Gastrocnemius medialis (tissue), 4 donors: ENCODE measurements around the gene TMEM50B. TPM values are rescaled to one million over a fixed set of nuclear protein-coding genes. Genes with fewer than 3 reads are reported as not detected.

ENCODE experiments used
- ATAC-seq, 2 donors: fragments of 150-250 bp; one replicate each; pipeline ENCODE4 v1.9.1; 2016
- DNase-seq, 2 donors: peaks; one replicate each; pipeline ENCODE4 v3.0.0-alpha.2; 2019
- H3K27ac ChIP-seq, 4 donors: fragments of 200-600 bp; sonication (generic); 1 replicate in 1 of 4; 2 replicates in 3 of 4; pipeline ENCODE4 v1.5.1; 2016 to 2018; ENCODE audit warnings: mild to moderate bottlenecking in 2 of 4, moderate library complexity in 1 of 4
- H3K27me3 ChIP-seq, 3 donors: fragments of 200-600 bp; sonication (generic) in 2 of 3; 1 replicate in 1 of 3; 2 replicates in 2 of 3; pipeline versions ENCODE4 v1.5.1 to v1.6.0; 2016 to 2019; ENCODE audit warnings: mild to moderate bottlenecking in 1 of 3, moderate library complexity in 1 of 3
- H3K36me3 ChIP-seq, 2 donors: fragments of 200-600 bp; sonication (generic) in 1 of 2; one replicate each; pipeline ENCODE4 v1.5.1; 2017 to 2018
- H3K4me1 ChIP-seq, 2 donors: fragments of 200-600 bp; sonication (generic) in 1 of 2; one replicate each; pipeline ENCODE4 v1.5.1; 2016 to 2017; ENCODE audit warnings: mild to moderate bottlenecking in 2 of 2
- H3K4me3 ChIP-seq, 4 donors: fragments of 200-600 bp; sonication (generic) in 3 of 4; 1 replicate in 1 of 4; 2 replicates in 3 of 4; pipeline ENCODE4 v1.5.1; 2016 to 2019; ENCODE audit warnings: mild to moderate bottlenecking in 2 of 4
- H3K9me3 ChIP-seq, 3 donors: fragments of 200-600 bp; sonication (generic) in 2 of 3; 1 replicate in 1 of 3; 2 replicates in 2 of 3; pipeline ENCODE4 v1.5.1; 2016 to 2019
- POLR2A ChIP-seq, 2 donors: fragments of 450-650 bp; IDR thresholded peaks; one replicate each; pipeline ENCODE4 v1.6.1; 2017; ENCODE audit warnings: antibody characterized with exemption in 2 of 2, mild to moderate bottlenecking in 2 of 2, moderate library complexity in 2 of 2
- in situ Hi-C, 4 donors: fragments of 200-750 bp; cut with MboI; loops; one replicate each; pipeline versions ENCODE4 v1.15.0 to v1.8.0; 2017; ENCODE audit warnings: low sequenced_read_pairs in 4 of 4
- intact Hi-C: fragments of 100-400 bp; cut with DNase I; formaldehyde crosslinking; loops from one replicate; pipeline ENCODE4 v1.15.1; 2023; ENCODE audit warnings: low total_unique reads
- total RNA-seq, 4 donors: library from RNA; depleted of rRNA; stranded (reverse); fragments of >200 nt; gene quantifications; one replicate each; pipeline versions ENCODE4 v1.1.0 to v1.2.3, GENCODE V29; 2016
- TF ChIP-seq, protein P1 (sequence below), 5 experiments: fragments of 450-650 bp in 3 of 5; fragments of 200-600 bp in 2 of 5; sonication (generic) in 2 of 5; IDR thresholded peaks in 4 of 5; conservative IDR thresholded peaks in 1 of 5; 1 replicate in 4 of 5; 2 replicates in 1 of 5; pipeline ENCODE4 v1.5.1; 2016 to 2019; ENCODE audit warnings: antibody characterized with exemption in 5 of 5, mild to moderate bottlenecking in 3 of 5, moderate library complexity in 3 of 5

Gene TMEM50B
- total RNA-seq, 4 donors from 2014 or later: 33.2 to 47.1 (median 44.6) TPM

DNA sequence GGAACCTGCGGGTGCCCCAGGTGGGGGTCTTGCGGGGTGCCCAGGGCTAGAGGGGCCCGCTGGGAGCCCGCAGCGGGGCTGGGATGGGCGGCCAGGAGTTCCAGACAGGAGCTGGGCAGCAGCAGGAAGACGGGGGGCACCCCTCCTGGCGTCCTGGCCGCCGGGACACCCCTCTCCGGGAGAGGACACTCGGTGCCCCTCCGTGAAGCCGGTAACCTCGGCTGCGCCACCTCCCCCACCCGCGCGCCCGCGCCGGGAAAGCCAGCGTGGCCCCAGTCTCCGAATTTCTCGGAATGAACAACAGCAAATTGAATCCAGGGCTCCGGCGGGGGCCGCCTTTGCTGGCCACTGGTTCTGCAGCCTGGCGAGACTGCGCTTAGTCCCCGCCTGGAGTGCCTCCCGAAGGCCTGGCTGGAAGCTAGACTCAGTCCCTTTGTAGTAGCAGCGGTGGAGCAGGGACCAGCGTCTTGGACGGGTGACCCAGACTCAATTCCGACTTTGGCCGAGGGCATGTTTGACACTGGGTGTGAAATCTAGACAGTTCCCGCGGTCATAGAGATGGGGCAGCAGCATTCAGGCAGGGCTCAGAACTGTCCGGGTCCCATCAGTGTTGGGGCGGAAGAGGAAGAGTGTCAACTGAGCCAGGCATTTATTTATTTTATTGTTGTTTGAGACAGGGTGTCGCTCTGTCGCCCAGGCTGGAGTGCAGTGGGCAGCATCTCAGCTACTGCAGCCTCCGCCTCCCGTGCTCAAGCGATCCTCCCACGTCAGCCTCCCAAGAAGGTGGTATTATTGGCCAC, 75.8 kb downstream of the TMEM50B start:
- Histone ChIP-seq H3K36me3 (no peaks in the 10 kb centered on the region), H3K9me3 (no peaks in the 10 kb centered on the region), H3K27ac (peak overlapping the region; percentile 82 to 92 (median 87)), H3K27me3 (no peaks in the 10 kb centered on the region), H3K4me1 (peaks cover 8 to 14% of the 10 kb centered on the region in 2 donors), H3K4me3 (peak overlapping the region; percentile 83 to 94 (median 88))
- in situ Hi-C loops: loop anchor here in 1 of 4 donors (25.0 kb wide), 1 partner anchor 108 kb away; no protein-coding TSS in a partner anchor
- intact Hi-C loops: loop anchor here (5.0 kb wide), 1 partner anchor 38 kb away; no protein-coding TSS in a partner anchor
- no peak for TF ChIP-seq POLR2A (IDR thresholded peaks at IDR 0.05)
- TF ChIP-seq, protein P1, sequence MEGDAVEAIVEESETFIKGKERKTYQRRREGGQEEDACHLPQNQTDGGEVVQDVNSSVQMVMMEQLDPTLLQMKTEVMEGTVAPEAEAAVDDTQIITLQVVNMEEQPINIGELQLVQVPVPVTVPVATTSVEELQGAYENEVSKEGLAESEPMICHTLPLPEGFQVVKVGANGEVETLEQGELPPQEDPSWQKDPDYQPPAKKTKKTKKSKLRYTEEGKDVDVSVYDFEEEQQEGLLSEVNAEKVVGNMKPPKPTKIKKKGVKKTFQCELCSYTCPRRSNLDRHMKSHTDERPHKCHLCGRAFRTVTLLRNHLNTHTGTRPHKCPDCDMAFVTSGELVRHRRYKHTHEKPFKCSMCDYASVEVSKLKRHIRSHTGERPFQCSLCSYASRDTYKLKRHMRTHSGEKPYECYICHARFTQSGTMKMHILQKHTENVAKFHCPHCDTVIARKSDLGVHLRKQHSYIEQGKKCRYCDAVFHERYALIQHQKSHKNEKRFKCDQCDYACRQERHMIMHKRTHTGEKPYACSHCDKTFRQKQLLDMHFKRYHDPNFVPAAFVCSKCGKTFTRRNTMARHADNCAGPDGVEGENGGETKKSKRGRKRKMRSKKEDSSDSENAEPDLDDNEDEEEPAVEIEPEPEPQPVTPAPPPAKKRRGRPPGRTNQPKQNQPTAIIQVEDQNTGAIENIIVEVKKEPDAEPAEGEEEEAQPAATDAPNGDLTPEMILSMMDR (IDR thresholded peaks at IDR 0.05 in 4 of 5, conservative IDR thresholded peaks at IDR 0.05 in 1 of 5): no peak
- DNase-seq (peak in 1 of 2 donors; percentile 34), ATAC-seq (peak; percentile 48 to 59)

DNA sequence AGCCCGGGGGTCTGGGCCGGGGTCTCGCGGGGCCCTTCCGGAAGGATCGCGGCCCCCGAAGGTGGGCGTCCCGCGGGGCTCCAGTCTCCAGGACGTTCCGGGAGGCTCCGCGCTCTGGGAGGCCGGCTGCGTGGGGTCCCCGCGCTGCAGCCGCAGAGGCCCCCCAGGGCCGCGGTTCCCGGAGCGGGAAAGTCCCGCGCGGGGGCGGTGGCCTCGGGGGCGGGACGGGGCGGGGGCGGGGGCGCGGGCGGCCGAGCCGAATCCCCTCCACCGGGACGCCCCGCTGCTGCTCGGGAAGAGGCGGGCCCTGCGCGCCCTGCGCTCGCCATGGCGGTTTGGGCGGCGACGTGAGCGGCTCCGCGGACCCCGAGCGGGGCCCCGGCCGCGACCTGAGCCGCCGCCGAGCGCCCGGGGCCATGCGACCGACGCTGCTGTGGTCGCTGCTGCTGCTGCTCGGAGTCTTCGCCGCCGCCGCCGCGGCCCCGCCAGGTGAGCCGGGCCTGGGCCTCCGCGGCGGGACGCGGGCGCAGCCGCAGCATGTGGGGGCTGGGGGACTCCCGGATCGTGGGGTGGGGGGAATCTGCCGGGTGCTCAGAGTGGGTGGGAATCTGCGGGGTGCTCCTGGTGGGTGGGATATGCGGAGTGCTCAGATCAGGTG, 76.5 kb downstream of the TMEM50B start, which contains the start of gene IFNGR2:
IFNGR2 (plus strand) TSS at position 286 of the 658 bp plus-strand sequence; CDS start at position 417, 131 bp downstream.
- H3K36me3 ChIP-seq: no peaks in the 10 kb centered on the region
- H3K4me1 ChIP-seq: peaks cover 8 to 14% of the 10 kb centered on the region in 2 donors
- H3K27ac ChIP-seq: peak within 1 kb of the TSS; percentile 82 to 92 (median 87)
- DNase-seq (no peak), ATAC-seq (peak; percentile 37 to 53)
- no peaks in the 10 kb centered on the region for H3K9me3 ChIP-seq
- H3K27me3 ChIP-seq: no peaks in the 10 kb centered on the region
- intact Hi-C loops: loop anchor here (5.0 kb wide), 1 partner anchor 39 kb away; no protein-coding TSS in a partner anchor
- in situ Hi-C loops: loop anchor here in 1 of 4 donors (25.0 kb wide), 1 partner anchor 109 kb away; no protein-coding TSS in a partner anchor
- peak within 1 kb of the TSS; percentile 83 to 94 (median 88) for H3K4me3 ChIP-seq
- TF ChIP-seq, protein P1 (IDR thresholded peaks at IDR 0.05 in 4 of 5, conservative IDR thresholded peaks at IDR 0.05 in 1 of 5): no peak
- peak in 1 of 2 donors; percentile 43 for TF ChIP-seq POLR2A (IDR thresholded peaks at IDR 0.05)

DNA sequence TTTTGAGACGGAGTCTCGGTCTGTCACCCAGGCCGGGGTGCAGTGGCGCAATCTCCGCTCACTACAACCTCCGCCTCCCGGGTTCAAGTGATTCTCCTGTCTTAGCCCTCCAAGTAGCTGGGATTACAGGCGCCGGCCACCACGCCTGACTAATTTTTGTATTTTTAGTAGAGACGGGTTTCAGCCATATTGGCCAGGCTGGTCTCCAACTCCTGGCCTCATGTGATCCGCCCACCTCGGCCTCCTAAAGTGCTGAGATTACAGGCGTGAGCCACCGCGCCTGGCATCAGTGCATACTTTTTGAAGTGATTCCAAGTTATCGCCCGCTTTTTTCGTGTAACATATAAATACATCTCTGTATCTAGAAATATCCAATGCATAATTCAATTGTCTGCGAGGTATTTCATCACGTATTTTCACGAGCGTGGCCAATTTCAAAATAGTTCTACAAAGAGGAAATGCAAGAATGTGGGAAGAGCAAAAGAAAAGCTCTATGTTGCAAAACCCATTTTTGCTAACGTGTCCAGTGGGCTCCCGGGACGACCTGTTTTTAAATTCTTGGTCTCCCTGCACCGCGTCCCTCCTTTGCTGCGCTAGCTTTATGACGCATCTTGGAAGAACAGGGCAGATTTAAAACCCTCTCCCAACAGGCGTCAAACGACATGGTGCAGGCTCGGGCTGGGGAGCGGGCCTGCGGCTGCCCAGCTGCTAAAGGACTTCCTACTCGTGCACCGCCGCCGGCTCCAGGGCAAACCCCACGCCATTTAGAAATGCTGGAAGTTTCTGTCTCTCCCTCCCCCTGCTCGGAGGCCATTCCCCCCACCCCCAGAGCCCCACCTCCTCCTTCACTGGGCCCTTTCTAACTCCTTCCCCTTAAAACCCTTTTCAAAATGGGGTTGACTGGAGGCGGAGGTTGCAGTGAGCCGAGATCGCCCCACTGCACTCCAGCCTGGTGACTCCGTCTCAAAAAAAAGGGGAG, 77.5 kb downstream of the TMEM50B start:
- peak overlapping the region; percentile 70 to 92 (median 87) for H3K27ac ChIP-seq
- DNase-seq (peak; percentile 33 to 70), ATAC-seq (peak; percentile 38 to 42)
- in situ Hi-C loops (loop anchor here in 1 of 4 donors (25.0 kb wide), 1 partner anchor 110 kb away; no protein-coding TSS in a partner anchor), intact Hi-C loops (loop anchor here (5.0 kb wide), 1 partner anchor 40 kb away; no protein-coding TSS in a partner anchor)
- peaks cover 8 to 14% of the 10 kb centered on the region in 2 donors for H3K4me1 ChIP-seq
- H3K4me3 ChIP-seq: peak overlapping the region; percentile 83 to 94 (median 88)
- H3K9me3 ChIP-seq: no peaks in the 10 kb centered on the region
- no peaks in the 10 kb centered on the region for H3K27me3 ChIP-seq
- TF ChIP-seq, protein P1 (IDR thresholded peaks at IDR 0.05 in 4 of 5, conservative IDR thresholded peaks at IDR 0.05 in 1 of 5): no peak
- TF ChIP-seq POLR2A (IDR thresholded peaks at IDR 0.05): peak; percentile 34 to 64
- no peaks in the 10 kb centered on the region for H3K36me3 ChIP-seq

DNA sequence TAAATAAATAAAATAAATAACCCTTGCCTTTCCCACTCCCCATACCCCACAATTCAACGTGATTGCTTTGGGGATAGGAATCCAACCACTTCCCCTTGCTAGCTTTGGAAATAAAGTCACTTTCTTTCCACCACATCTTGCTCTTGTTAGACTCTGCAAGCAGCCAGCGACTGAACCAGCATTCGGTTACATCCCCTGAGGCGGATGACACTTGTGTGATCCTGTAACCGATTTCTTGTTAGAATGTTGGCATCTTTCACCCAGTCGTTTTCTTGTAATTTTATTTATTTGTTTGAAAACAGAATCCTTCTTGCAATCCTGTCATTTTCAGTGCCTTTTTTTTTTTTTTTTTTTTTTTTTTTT, 78.2 kb downstream of the TMEM50B start:
- H3K4me3 ChIP-seq: no peak overlapping the region
- TF ChIP-seq, protein P1 (IDR thresholded peaks at IDR 0.05 in 4 of 5, conservative IDR thresholded peaks at IDR 0.05 in 1 of 5): no peak
- TF ChIP-seq POLR2A (IDR thresholded peaks at IDR 0.05): no peak
- intact Hi-C loops (loop anchor here (5.0 kb wide), 1 partner anchor 41 kb away; no protein-coding TSS in a partner anchor), in situ Hi-C loops (loop anchor here in 1 of 4 donors (25.0 kb wide), 1 partner anchor 111 kb away; no protein-coding TSS in a partner anchor)
- peak overlapping the region in 1 of 4 donors; percentile 7 for H3K27ac ChIP-seq
- peaks cover 8 to 14% of the 10 kb centered on the region in 2 donors for H3K4me1 ChIP-seq
- ATAC-seq (no peak), DNase-seq (no peak)
- H3K9me3 ChIP-seq: no peaks in the 10 kb centered on the region
- H3K36me3 ChIP-seq: no peaks in the 10 kb centered on the region
- H3K27me3 ChIP-seq: no peaks in the 10 kb centered on the region
